CD8-positive, alpha-beta memory T cell (primary cell): ENCODE measurements around the gene POU2AF1. TPM values are rescaled to one million over a fixed set of nuclear protein-coding genes. Genes with fewer than 3 reads are reported as not detected.

Experiments used
- CTCF ChIA-PET: fragments of 350-600 bp; sonication (Branson Sonifier 250); formaldehyde crosslinking; loops from one replicate; lab custom pipeline; 2021; ENCODE audit warnings: antibody characterized with exemption; lab: Charles Lee
- POLR2A ChIA-PET: fragments of 350-600 bp; sonication (Branson Sonifier 250); formaldehyde crosslinking; loops from one replicate; lab custom pipeline; 2021; ENCODE audit warnings: antibody characterized with exemption; lab: Charles Lee
- DNase-seq, 5 donors: peaks; one replicate each; pipeline versions ENCODE4 v3.0.0 to v3.0.0-alpha.2; 2020 to 2022; ENCODE audit warnings: mixed read lengths in 1 of 5
- H3K27ac ChIP-seq: one replicate; pipeline ENCODE4 v1.7.0; 2013; ENCODE audit warnings: low read depth, mild to moderate bottlenecking, low read length, moderate library complexity
- H3K27me3 ChIP-seq: 2 replicates; pipeline ENCODE4 v1.7.0; 2013; ENCODE audit warnings: low read length, mild to moderate bottlenecking; ENCODE audit not compliant: insufficient read depth, poor library complexity, severe bottlenecking
- H3K36me3 ChIP-seq: 2 replicates; pipeline ENCODE4 v1.7.0; 2013; ENCODE audit warnings: mild to moderate bottlenecking, low read length, moderate library complexity; ENCODE audit not compliant: insufficient read depth
- H3K4me1 ChIP-seq: 2 replicates; pipeline ENCODE4 v1.7.0; 2013; ENCODE audit warnings: mild to moderate bottlenecking, low read length, moderate library complexity; ENCODE audit not compliant: insufficient read depth
- H3K4me3 ChIP-seq: 2 replicates; pipeline ENCODE4 v1.7.0; 2013; ENCODE audit warnings: mild to moderate bottlenecking, low read length
- H3K9me3 ChIP-seq: 2 replicates; pipeline ENCODE4 v1.7.0; 2013; ENCODE audit warnings: mild to moderate bottlenecking, low read length
- H3K27ac Mint-ChIP-seq, 8 donors: one replicate each; pipeline ENCODE4 v1.8.0; 2020 to 2021; ENCODE audit warnings: mixed read lengths in 8 of 8, mild to moderate bottlenecking in 6 of 8, inconsistent platforms in 3 of 8, moderate library complexity in 3 of 8
- H3K27me3 Mint-ChIP-seq, 2 donors: one replicate each; pipeline ENCODE4 v1.8.0; 2020 to 2021; ENCODE audit warnings: mixed read lengths in 2 of 2, mild to moderate bottlenecking in 1 of 2, moderate library complexity in 1 of 2
- H3K36me3 Mint-ChIP-seq, 3 donors: one replicate each; pipeline ENCODE4 v1.8.0; 2020 to 2021; ENCODE audit warnings: mixed read lengths in 3 of 3, inconsistent platforms in 1 of 3, mild to moderate bottlenecking in 1 of 3
- H3K4me1 Mint-ChIP-seq, 3 donors: one replicate each; pipeline ENCODE4 v1.8.0; 2020 to 2021; ENCODE audit warnings: mixed read lengths in 3 of 3, inconsistent platforms in 1 of 3, mild to moderate bottlenecking in 1 of 3
- H3K4me3 Mint-ChIP-seq, 7 donors: one replicate each; pipeline ENCODE4 v1.8.0; 2020 to 2021; ENCODE audit warnings: mixed read lengths in 7 of 7, mild to moderate bottlenecking in 6 of 7, moderate library complexity in 4 of 7, inconsistent platforms in 2 of 7
- H3K9me3 Mint-ChIP-seq, 5 donors: one replicate each; pipeline ENCODE4 v1.8.0; 2020 to 2022; ENCODE audit warnings: mixed read lengths in 5 of 5, mild to moderate bottlenecking in 3 of 5, moderate library complexity in 2 of 5, inconsistent platforms in 1 of 5
- polyA plus RNA-seq: library from polyadenylated mRNA; unstranded; fragments of 300-500 nt; fragmentation: Illumina TruSeq; gene quantifications from one replicate; pipeline ENCODE4 v1.2.3, GENCODE V29; 2021
- total RNA-seq, 2 experiments: library from RNA; stranded (reverse); gene quantifications; one replicate each; pipeline ENCODE4 v1.2.3, GENCODE V29; 2021

POU2AF1 gene
- total and polyA plus RNA-seq, 3 experiments from 2014 or later, result 1.5 to 2.3 TPM; not detected in 1

DNA sequence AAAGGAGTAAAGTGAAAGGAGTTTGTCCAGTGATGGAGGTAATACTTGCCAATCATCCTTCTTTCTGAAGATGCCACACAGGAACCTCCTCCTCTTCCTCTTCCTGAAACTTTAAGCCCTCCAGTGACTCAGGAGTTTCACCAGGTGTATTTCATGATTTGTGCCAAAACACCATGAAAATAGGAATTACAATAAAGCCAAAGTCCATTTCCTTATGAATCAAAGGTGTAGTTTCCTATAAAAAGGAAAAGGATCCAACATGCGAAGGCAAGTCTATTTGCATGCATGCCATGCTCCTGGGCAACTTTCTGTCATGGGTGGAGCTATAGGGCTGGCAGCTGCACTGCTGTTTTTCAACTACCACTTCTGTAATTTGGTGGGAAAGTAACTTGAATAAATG, 9.8 kb upstream of the POU2AF1 start:
- Histone ChIP-seq H3K36me3 (no peaks in the 10 kb centered on the region), H3K4me1 (no peaks in the 10 kb centered on the region), H3K27ac (no peak overlapping the region), H3K9me3 (no peaks in the 10 kb centered on the region), H3K4me3 (no peak overlapping the region), H3K27me3 (no peaks in the 10 kb centered on the region)
- Mint-ChIP-seq H3K27ac (peak overlapping the region in 1 of 8 donors; percentile 45), H3K27me3 (peaks cover 3 to 21% of the 10 kb centered on the region in 2 donors), H3K36me3 (peaks cover 0 to 1% (median 0%) of the 10 kb centered on the region in 3 donors), H3K4me3 (no peak overlapping the region), H3K9me3 (peaks cover 0 to 2% (median 0%) of the 10 kb centered on the region in 5 donors), H3K4me1 (no peaks in the 10 kb centered on the region)
- DNase-seq, result no peak
- ChIA-PET POLR2A (no interaction called here), CTCF (interaction anchor here (0.9 kb wide), 1 partner anchor 47 kb away, joined by 3 read pairs; no protein-coding TSS in a partner anchor)

DNA sequence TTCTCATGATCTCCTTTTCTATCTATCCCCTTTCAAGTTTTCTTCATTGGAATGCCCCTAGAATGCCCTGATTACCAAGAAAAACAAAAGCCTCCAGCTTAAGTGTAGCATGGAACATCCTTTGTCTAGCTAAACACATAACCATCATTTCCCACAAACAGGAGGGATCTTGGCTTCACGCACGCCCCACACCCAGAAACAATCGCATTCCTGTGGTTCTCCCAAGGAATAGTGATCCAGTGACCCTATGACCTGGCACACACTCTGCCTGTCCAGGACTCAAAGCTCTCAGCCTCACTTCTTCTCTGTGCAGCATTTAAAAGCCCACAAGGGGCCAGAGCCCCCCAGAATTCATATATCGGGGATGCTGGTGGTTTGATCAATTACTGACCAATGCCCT, 9.3 kb upstream of the POU2AF1 start:
- Histone ChIP-seq H3K9me3 (no peaks in the 10 kb centered on the region), H3K4me3 (no peak overlapping the region), H3K27me3 (no peaks in the 10 kb centered on the region), H3K4me1 (no peaks in the 10 kb centered on the region), H3K36me3 (no peaks in the 10 kb centered on the region), H3K27ac (no peak overlapping the region)
- peaks cover 3 to 18% of the 10 kb centered on the region in 2 donors for H3K27me3 Mint-ChIP-seq
- peaks cover 0 to 2% (median 0%) of the 10 kb centered on the region in 5 donors for H3K9me3 Mint-ChIP-seq
- no peak overlapping the region for H3K4me3 Mint-ChIP-seq
- H3K36me3 Mint-ChIP-seq, result peaks cover 0 to 1% (median 0%) of the 10 kb centered on the region in 3 donors
- no peaks in the 10 kb centered on the region for H3K4me1 Mint-ChIP-seq
- no peak for DNase-seq
- no peak overlapping the region for H3K27ac Mint-ChIP-seq
- POLR2A ChIA-PET, result no interaction called here
- CTCF ChIA-PET, result interaction anchor here (0.9 kb wide), 1 partner anchor 47 kb away, joined by 3 read pairs; no protein-coding TSS in a partner anchor

- POLR2A ChIA-PET, result no interaction called here
- Histone ChIP-seq H3K36me3 (no peaks in the 10 kb centered on the region), H3K4me3 (no peak overlapping the region), H3K4me1 (no peaks in the 10 kb centered on the region), H3K9me3 (no peaks in the 10 kb centered on the region), H3K27me3 (no peaks in the 10 kb centered on the region), H3K27ac (no peak overlapping the region)
- no peak for DNase-seq
- CTCF ChIA-PET, result no interaction called here
- no peak overlapping the region for H3K4me3 Mint-ChIP-seq
- no peak overlapping the region for H3K27ac Mint-ChIP-seq
- peaks cover 0 to 1% (median 0%) of the 10 kb centered on the region in 3 donors for H3K36me3 Mint-ChIP-seq
- H3K4me1 Mint-ChIP-seq, result no peaks in the 10 kb centered on the region
- peaks cover 3 to 18% of the 10 kb centered on the region in 2 donors for H3K27me3 Mint-ChIP-seq
- H3K9me3 Mint-ChIP-seq, result peaks cover 0 to 2% (median 0%) of the 10 kb centered on the region in 5 donors
Measured at GRCh38 chr11:111387363-111387762, 8.3 kb upstream of the POU2AF1 start.

DNA sequence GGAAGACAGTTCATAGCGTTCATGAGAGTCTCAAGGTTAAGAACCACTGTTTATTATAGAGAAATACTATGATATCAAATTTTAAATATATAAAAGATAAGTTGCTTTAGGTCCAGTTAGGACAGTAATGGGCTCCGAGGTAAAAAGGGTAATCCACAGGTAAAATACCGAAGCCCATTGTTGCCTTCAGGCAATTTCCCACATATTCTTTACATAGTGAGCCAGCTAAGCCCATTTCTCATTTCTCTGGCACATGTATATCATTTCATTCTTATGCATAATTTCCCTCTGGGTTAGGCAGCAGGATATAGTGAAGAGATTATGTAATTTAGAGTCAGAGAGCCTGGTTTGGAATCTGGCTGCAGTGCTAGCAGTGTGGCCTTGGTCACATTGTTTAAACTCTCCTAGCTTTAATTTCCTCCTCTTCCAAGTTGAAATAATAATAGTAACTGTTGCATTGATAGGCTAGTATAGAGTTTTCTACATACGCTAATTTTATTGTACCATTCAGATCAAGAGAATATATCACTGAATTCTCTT, 7.6 kb upstream of the POU2AF1 start:
- H3K9me3 ChIP-seq, result no peaks in the 10 kb centered on the region
- no peak overlapping the region for H3K4me3 ChIP-seq
- H3K27me3 ChIP-seq, result no peaks in the 10 kb centered on the region
- DNase-seq, result no peak
- CTCF ChIA-PET, result no interaction called here
- Mint-ChIP-seq H3K27me3 (peaks cover 3 to 18% of the 10 kb centered on the region in 2 donors), H3K36me3 (peaks cover 0 to 1% (median 0%) of the 10 kb centered on the region in 3 donors), H3K27ac (no peak overlapping the region), H3K4me1 (no peaks in the 10 kb centered on the region), H3K9me3 (peaks cover 0 to 2% (median 0%) of the 10 kb centered on the region in 5 donors), H3K4me3 (no peak overlapping the region)
- H3K27ac ChIP-seq, result no peak overlapping the region
- POLR2A ChIA-PET, result no interaction called here
- H3K4me1 ChIP-seq, result no peaks in the 10 kb centered on the region
- H3K36me3 ChIP-seq, result no peaks in the 10 kb centered on the region

DNA sequence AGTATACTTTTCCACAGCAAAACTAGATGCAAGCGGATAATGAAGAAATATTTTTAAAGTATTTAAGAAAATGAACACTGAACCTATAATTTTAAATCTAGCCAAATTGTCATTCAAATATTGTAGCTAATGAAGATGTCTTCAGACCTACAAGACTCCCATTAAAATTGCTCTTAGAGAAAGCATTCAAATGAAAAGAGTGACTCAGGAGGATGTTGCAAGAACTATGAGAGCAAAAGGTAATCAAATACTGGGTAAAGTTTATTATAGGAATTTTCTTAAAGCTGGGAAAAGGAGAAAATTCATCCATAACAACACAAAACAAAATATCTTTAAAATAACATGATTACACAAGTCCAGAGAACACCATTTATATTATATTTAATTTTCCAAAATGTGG, 5.4 kb upstream of the POU2AF1 start:
- no peak for DNase-seq
- Mint-ChIP-seq H3K4me1 (peaks cover 6 to 10% (median 7%) of the 10 kb centered on the region in 3 donors), H3K27ac (no peak overlapping the region), H3K9me3 (peaks cover 0 to 2% (median 2%) of the 10 kb centered on the region in 5 donors), H3K36me3 (peaks cover 0 to 1% (median 0%) of the 10 kb centered on the region in 3 donors), H3K4me3 (no peak overlapping the region), H3K27me3 (peaks cover 9 to 20% of the 10 kb centered on the region in 2 donors)
- Histone ChIP-seq H3K4me3 (no peak overlapping the region), H3K27me3 (no peaks in the 10 kb centered on the region), H3K36me3 (no peaks in the 10 kb centered on the region), H3K4me1 (peaks cover 8% of the 10 kb centered on the region), H3K9me3 (no peaks in the 10 kb centered on the region), H3K27ac (no peak overlapping the region)
- CTCF ChIA-PET, result no interaction called here
- POLR2A ChIA-PET, result no interaction called here

DNA sequence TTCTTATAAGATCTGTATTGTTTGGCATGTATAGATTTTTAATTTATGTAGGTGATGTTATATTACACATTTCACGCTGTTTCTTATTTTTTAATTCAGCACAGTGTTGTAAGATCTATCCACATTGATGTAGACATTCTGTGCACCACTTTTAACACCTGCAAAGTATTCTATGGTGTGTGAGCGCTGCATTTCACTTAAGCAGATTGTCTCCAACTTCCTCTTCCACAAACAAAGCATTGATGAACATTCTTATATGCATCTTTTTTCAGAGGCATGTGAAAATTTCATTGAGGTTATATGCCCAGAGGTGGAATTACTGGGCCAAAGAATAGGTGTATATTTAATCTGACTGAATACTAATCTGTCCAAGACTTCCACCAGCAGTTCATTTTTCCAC, 3.4 kb upstream of the POU2AF1 start:
- H3K4me3 Mint-ChIP-seq, result no peak overlapping the region
- H3K36me3 Mint-ChIP-seq, result no peaks in the 10 kb centered on the region
- Histone ChIP-seq H3K4me3 (no peak overlapping the region), H3K9me3 (no peaks in the 10 kb centered on the region), H3K4me1 (peaks cover 18% of the 10 kb centered on the region), H3K36me3 (no peaks in the 10 kb centered on the region), H3K27ac (no peak overlapping the region), H3K27me3 (no peaks in the 10 kb centered on the region)
- no peak overlapping the region for H3K27ac Mint-ChIP-seq
- peaks cover 15 to 22% (median 20%) of the 10 kb centered on the region in 3 donors for H3K4me1 Mint-ChIP-seq
- peaks cover 0 to 2% (median 0%) of the 10 kb centered on the region in 5 donors for H3K9me3 Mint-ChIP-seq
- DNase-seq, result no peak
- peaks cover 9 to 16% of the 10 kb centered on the region in 2 donors for H3K27me3 Mint-ChIP-seq
- POLR2A ChIA-PET, result no interaction called here
- CTCF ChIA-PET, result no interaction called here

- Histone ChIP-seq H3K9me3 (no peaks in the 10 kb centered on the region), H3K27me3 (no peaks in the 10 kb centered on the region), H3K27ac (no peak overlapping the region), H3K36me3 (no peaks in the 10 kb centered on the region), H3K4me1 (peaks cover 18% of the 10 kb centered on the region), H3K4me3 (peak overlapping the region; percentile 49)
- Mint-ChIP-seq H3K36me3 (no peaks in the 10 kb centered on the region), H3K27ac (peak overlapping the region in 2 of 8 donors; percentile 5 to 73), H3K27me3 (peaks cover 7 to 14% of the 10 kb centered on the region in 2 donors), H3K4me1 (peaks cover 15 to 22% (median 20%) of the 10 kb centered on the region in 3 donors), H3K4me3 (peak overlapping the region in 5 of 7 donors; percentile 41 to 74 (median 62)), H3K9me3 (peaks cover 0 to 2% (median 0%) of the 10 kb centered on the region in 5 donors)
- POLR2A ChIA-PET, result no interaction called here
- CTCF ChIA-PET, result no interaction called here
- no peak for DNase-seq
Measured at GRCh38 chr11:111379602-111380136, 594 bp upstream of the POU2AF1 start.

DNA sequence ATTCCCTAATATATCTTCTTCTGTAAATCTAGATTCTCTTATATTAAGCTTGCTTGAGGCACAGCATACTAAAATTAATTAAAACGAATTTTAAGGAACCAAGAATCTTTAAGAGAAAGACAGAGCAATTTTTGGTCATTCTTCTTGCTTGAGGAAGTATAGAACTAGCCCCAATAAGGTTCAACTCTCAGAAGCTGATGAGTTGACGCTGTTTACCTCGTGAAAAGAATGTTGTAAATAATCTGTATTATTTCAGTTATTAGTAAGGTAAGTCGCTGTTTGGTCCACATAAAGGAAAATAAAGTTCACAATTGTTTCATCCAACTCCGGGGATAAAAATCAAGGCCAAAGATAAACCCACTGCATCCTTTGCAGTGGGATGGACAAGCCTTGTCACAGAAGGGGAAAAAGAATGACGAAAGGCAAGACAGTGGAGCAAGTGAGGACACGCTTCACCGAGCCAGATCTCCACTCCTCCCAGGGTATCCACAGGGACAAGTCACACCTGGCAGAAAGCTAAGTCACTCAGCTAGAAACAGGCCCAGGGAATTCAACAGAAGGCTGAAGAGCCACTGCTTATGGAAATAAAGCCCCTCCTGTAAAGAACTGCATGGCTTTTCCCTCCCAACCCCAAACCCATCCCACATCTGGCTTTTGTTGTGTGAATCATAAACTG, 752 bp downstream of the POU2AF1 start:
- Histone ChIP-seq H3K27me3 (no peaks in the 10 kb centered on the region), H3K4me3 (peak overlapping the region; percentile 12), H3K36me3 (no peaks in the 10 kb centered on the region), H3K4me1 (peaks cover 18% of the 10 kb centered on the region), H3K27ac (no peak overlapping the region), H3K9me3 (no peaks in the 10 kb centered on the region)
- peak overlapping the region in 4 of 8 donors; percentile 46 to 88 (median 84) for H3K27ac Mint-ChIP-seq
- peaks cover 15 to 22% (median 20%) of the 10 kb centered on the region in 3 donors for H3K4me1 Mint-ChIP-seq
- no peak for DNase-seq
- peaks cover 7% of the 10 kb centered on the region in 2 donors for H3K27me3 Mint-ChIP-seq
- POLR2A ChIA-PET, result no interaction called here
- H3K9me3 Mint-ChIP-seq, result peaks cover 0 to 2% (median 0%) of the 10 kb centered on the region in 5 donors
- no peaks in the 10 kb centered on the region for H3K36me3 Mint-ChIP-seq
- CTCF ChIA-PET, result interaction anchor here (1.5 kb wide), 1 partner anchor 22 kb away, joined by 4 read pairs; no protein-coding TSS in a partner anchor
- peak overlapping the region in 6 of 7 donors; percentile 44 to 80 (median 68) for H3K4me3 Mint-ChIP-seq
